NCI-H2196 treated with DMSO at 0.1 percent for 48 hours (cell line): ENCODE results near the gene CDH19.
"Not testable (repeated sequence)": the region's sequence is repeated elsewhere in the genome, so short reads cannot be mapped to it uniquely, and the experiment has no call there.

Experiments used
- DNase-seq: peaks from one replicate; lab custom pipeline; 2025; ENCODE audit not compliant: unreplicated experiment; lab: John Stamatoyannopoulos, UW

The CDH19 gene

GRCh38 chr18:66564236-66564635 lies 39.7 kb downstream of the CDH19 start:
- no peak for DNase-seq

DNA sequence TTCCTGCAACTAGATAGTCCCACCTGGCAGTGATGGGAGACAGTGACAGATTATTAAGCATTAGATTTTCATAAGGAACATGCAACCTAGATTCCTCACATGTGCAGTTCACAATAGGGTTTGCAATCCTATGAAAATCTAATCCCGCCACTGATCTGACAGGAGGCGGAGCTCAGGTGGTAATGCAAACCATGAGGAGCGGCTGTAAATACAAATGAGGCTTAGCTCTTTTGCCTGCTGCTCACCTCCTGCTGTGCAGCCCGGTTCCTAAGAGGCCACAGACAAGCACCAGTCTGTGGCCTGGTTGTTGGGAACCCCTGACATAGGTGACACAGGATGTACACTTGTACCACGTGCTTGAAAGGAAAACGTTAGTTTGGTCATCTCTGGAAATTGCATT lies 41.6 kb downstream of the CDH19 start:
- no peak for DNase-seq

DNA sequence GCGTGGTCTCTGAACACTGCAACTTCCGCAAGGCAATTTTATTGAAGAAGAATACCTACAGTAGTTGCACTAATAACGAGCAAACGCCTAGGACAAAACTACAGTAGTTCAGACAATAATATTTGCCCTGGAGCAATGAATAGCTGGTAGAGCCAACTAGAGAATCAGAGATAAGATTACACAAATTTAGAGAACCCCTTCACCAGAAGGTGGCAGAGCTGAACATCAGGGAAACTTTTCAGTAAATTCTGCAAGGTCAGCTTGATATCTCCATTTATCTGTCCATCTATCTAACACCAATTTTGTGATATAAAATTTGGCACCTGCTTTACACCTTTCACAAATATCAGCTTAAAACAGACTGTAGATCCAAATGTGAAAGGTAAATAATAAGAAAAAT lies 43.8 kb downstream of the CDH19 start:
- DNase-seq = peak; percentile 2

- no peak for DNase-seq
These were observed 45.1 kb downstream of the CDH19 start for GRCh38 chr18:66558773-66559172.

GRCh38 chr18:66557091-66557490 lies 46.8 kb downstream of the CDH19 start:
- no peak for DNase-seq

GRCh38 chr18:66555585-66555984 lies 48.3 kb downstream of the CDH19 start:
- DNase-seq = no peak

DNA sequence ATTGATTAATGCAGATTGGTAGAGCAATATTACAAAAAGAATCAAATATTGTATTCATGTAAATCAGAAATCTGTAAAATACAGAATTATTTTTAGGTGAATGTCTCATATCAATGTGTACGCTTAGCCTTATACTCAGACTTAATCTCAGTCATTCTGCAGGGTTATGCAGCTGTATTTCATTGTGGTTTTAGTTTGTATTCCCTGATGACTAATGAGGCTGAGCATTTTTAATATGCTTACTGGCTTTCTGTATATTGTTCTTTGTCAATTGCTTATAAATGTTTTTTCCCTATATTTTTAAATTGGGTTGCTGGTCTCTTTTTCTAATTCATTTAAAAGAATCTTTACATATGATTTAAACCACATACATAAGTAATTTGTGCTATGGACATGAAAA lies 50.1 kb downstream of the CDH19 start:
- no peak for DNase-seq

GRCh38 chr18:66550366-66550765 lies 53.5 kb downstream of the CDH19 start:
- no peak for DNase-seq

DNA sequence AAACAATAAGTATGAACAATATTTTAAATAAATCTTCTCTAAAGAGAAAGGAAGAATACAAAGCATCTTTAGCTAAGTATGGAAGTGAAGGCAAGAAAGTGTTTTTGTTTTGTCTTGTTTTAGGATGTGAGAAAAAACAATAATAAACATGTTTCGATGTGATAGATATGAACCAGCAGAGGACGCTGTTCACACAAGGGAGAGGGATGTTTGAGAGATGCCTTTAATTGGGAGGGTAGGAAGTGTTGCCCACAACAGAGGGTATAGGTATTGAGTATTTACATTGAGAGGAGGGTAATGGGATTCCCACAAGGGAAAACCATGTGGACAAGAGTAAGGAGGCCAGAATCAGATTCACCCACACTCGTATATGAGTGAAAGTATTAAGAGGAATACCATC lies 55.1 kb downstream of the CDH19 start:
- DNase-seq = no peak

DNA sequence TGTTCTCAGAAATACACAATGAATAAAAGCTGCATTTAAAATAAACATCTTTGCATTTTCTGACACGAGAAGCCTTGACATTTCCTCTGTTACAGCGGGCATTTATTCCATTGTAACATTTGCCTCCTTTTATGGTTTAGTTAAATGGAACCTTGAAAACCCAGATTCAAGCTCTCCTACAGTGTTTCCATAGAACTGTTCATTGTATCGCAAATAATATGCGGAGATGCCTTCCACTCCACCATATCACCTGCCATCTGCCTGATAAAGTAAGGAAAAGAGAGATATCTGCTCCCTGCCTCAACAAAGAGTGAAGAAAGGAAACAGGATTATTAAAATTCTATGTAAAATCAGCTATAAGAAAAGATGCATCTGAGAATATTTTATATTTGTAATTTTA lies 69.8 kb downstream of the CDH19 start:
- DNase-seq = no peak

- DNase-seq = no peak
These were observed 70.2 kb downstream of the CDH19 start for GRCh38 chr18:66533693-66534092.

GRCh38 chr18:66523219-66523991 lies 80.5 kb downstream of the CDH19 start:
- no peak for DNase-seq

GRCh38 chr18:66513996-66514395 lies 89.9 kb downstream of the CDH19 start:
- DNase-seq = no peak

DNA sequence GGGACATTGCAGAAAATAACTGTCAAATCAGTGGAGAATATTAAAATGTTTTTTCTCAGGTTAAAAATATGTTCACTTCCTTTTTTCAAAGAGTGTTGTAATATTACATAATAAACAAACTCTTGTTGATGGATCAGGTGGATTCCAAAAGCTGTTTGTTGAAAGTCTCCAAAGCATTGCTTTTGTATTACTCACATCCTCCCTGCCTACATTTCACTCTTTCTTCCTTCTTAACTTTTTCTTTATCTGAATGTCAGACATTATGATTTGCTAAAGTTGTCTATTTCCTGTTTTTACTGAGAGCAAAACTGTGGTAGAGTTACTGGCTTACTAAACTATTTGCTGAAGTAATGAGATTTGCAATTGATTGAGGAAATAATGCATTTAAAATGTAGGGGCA lies 92.1 kb downstream of the CDH19 start:
- no peak for DNase-seq

DNA sequence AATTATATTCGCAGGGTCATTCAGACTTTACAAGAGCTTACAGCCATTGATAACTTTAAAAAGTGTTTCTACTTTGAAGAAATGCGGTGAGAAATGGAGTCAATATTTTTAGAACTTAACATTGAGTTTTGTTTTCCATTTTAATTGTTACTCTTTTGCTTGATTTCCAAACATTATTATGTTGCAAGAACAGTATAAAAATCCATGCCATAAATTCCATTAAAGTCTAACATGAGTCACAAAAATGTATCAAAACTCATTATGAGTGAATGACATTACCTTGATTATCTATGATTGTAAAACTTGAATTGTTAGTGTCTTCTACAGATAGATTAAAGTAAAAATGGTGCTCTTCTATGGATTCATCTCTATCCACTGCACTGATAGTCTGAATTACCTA lies 92.6 kb downstream of the CDH19 start:
- no peak for DNase-seq

- DNase-seq = no peak
These were observed 93.4 kb downstream of the CDH19 start for GRCh38 chr18:66510357-66511045.

DNA sequence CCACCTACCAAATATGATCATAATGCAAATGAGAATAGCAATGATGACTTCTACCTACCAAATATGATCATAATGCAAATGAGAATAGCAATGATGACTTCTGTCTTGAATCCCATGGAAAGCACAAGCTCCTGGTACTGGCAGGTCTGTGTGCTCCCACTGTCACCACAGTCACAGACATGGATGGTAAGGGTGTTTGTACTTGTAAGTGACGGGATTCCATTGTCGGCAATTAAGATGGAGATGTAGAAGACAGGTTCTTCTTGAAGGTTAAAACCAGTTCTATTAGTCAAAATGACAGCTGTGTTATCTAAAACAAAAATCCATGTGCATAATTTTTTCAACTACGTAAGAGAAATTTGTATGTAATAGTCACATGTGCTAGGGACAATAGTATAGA lies 95.0 kb downstream of the CDH19 start:
- DNase-seq = no peak

DNA sequence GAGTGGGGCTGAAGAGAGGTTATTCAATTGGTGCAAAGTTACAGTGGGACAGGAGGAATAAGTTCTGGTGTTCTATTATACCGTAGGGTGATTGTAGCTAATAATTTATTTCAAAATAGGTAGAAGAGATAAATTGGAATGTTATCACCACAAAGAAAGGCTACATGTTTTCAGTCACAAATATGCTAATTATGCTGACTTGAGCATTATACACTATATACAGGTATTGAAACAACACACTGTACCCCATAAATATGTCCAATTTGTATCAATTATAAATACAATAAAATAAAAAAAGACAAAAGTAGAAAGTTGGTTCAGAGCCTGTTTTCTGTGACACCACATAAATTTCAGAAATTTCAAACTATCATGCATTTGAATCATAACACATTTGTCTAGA lies 97.7 kb downstream of the CDH19 start:
- no peak for DNase-seq

DNA sequence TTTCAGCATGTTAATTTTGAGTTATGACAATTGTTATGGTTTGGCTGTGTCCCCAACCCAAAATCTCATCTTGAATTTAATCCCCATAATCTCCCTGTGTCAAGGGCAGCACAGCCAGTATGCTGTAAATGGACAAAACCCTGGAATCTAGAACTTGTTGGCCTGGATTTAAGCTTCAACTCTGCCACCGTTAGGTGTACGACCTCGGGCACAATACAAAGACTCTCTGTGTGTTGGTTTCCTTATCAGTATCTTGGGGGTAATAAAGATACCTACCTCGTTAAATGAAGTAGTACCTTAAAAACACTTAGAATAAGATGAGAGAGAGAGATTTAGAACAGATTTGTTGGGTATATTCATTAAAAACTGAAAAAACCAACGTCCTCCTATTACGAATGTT lies 106.5 kb downstream of the CDH19 start:
- DNase-seq = no peak

- peak; percentile 3 for DNase-seq
These were observed 108.0 kb downstream of the CDH19 start for GRCh38 chr18:66495844-66496243.

- no peak for DNase-seq
These were observed 130.0 kb downstream of the CDH19 start for GRCh38 chr18:66473882-66474281.

DNA sequence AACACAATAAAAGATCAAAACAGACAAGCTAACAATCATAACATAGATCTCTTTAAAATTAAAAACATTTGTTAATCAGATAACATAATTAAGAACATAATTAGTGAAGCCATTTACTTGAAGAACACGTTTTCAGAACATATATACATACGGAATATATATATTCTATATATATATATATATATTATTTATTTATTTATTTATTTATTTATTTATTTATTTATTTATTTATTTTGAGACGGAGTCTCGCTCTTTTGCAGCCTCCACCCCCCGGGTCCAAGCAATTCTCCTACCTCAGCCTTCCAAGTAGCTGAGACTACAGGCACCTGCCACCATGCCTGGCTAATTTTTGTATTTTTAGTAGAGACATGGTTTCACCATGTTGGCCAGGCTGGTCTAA lies 137.7 kb downstream of the CDH19 start:
- DNase-seq = not testable (repeated sequence)

DNA sequence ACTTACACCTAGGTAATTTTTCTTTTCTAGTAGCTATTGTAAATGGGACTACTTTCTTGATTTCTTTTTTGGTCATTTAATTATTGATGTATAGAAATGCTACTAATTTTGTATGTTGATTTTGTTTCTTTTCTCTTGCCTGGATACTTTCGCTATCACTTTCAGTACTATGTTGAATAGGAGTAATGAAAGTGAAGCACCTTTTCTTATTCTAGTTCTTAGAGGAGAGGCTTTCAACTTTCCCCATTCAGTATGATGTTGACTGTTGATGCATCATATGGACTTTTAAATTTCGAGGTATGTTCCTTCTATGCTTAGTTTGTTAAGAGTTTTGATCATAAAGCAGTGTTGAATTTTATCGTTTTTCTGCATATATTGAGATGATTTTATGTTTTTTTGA lies 142.5 kb downstream of the CDH19 start:
- DNase-seq = no peak
